Effector memory CD4-positive, alpha-beta T cell (primary cell): ENCODE data around the gene KRTAP16-1.

Experiments
- DNase-seq, 3 donors: peaks; one replicate each; pipeline ENCODE4 v3.0.0-alpha.2; 2020
- H3K27ac ChIP-seq: 2 replicates; pipeline ENCODE4 v1.7.0; 2013; ENCODE audit warnings: mild to moderate bottlenecking, low read length, moderate library complexity; ENCODE audit not compliant: insufficient read depth, poor library complexity, severe bottlenecking
- H3K27me3 ChIP-seq: replicated peaks from 2 replicates; pipeline ENCODE4 v1.7.0; 2013; ENCODE audit warnings: mild to moderate bottlenecking, low read length; ENCODE audit not compliant: insufficient read depth, control insufficient read depth, poor library complexity, severe bottlenecking
- H3K36me3 ChIP-seq: 2 replicates; pipeline ENCODE4 v1.7.0; 2013; ENCODE audit warnings: mild to moderate bottlenecking, low read length, moderate library complexity; ENCODE audit not compliant: control insufficient read depth, insufficient read depth
- H3K4me1 ChIP-seq: 2 replicates; pipeline ENCODE4 v1.7.0; 2013; ENCODE audit warnings: low read length, mild to moderate bottlenecking; ENCODE audit not compliant: control insufficient read depth, insufficient read depth, poor library complexity, severe bottlenecking
- H3K4me3 ChIP-seq: 2 replicates; pipeline ENCODE4 v1.7.0; 2013; ENCODE audit warnings: low read length, low read depth, mild to moderate bottlenecking; ENCODE audit not compliant: insufficient read depth, poor library complexity, severe bottlenecking
- H3K9me3 ChIP-seq: 2 replicates; pipeline ENCODE4 v1.7.0; 2013; ENCODE audit warnings: mild to moderate bottlenecking, low read length, moderate library complexity; ENCODE audit not compliant: control insufficient read depth

KRTAP16-1 gene

DNA sequence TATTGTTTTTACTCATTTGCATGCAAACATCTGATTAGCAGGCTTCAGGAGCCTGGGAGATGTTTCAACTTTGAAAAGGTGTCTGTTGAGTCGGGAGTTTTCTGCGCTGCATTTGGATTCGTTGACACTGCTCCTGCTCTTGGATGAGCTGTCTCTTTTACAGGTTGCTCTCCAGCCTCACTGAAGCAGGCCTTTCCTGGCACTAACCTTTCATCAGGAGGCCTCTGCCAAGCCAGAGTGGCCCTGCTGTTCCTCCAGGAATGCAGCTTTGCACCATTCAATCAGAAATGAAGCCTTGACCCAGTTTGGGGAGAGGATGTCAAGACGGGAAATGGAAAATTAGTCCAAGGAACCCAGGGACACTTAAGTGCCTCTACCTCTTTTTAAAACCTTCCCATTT is 6.1 kb downstream of the KRTAP16-1 start:
- no peak for DNase-seq

DNA sequence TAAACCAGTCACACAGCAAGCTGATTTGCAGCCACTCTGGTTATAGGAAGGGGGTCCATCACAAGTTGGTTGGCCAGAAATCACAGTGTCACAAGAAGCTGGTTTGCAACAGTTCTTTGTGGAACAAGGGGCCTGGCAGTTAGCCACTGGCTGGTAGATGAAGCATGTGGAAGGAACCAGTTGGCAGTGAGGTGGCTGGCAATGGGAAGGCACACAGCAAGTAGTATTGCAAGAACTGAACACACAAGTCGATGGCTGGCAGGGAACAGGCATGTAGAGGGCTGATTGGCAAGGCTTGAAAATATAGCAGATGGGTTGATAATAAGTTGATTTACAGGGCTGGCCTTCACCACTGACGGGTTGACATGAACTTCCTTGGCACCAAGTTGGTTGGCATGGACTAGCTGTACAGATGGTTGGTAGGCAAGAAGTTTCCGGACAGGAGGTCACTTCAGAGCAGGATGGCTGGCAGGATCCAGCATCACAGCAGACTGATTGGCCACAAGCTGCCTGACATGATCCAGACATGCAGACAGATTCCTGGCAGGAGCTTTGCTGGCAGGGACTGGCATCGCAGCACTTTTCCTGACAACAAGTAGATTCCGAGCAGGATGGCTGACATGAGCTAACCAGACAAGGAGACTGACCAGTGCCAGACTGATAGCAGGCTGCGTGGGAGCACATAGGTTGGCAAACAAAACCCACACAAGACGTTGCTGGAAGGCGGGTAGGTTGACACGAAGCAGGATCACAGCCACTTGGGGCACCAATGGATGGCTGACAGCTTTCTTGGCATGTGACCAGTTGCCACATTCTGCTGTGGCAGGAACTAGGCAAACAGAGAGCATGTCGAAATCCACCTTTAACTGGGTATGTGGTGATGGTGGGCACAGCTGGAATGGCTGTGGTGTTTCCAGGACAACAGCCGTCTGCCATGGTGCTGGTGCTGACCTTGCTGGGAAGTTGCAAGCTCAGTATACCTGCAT is 6.9 kb downstream of the KRTAP16-1 start, which contains the start of gene KRTAP29-1:
Gene KRTAP29-1 (minus strand): TSS at position 936 of the 986 bp plus-strand sequence. CDS start 0 bp downstream, at position 936.
- no peaks in the 10 kb centered on the region for H3K27me3 ChIP-seq

More for the DNA sequence above, 6.1 kb downstream of the KRTAP16-1 start:
- H3K4me3 ChIP-seq: no peak overlapping the region
- H3K36me3 ChIP-seq: no peaks in the 10 kb centered on the region
- no peaks in the 10 kb centered on the region for H3K9me3 ChIP-seq
- H3K4me1 ChIP-seq: peaks cover 20% of the 10 kb centered on the region
- no peaks in the 10 kb centered on the region for H3K27me3 ChIP-seq
- H3K27ac ChIP-seq: no peak overlapping the region

DNA sequence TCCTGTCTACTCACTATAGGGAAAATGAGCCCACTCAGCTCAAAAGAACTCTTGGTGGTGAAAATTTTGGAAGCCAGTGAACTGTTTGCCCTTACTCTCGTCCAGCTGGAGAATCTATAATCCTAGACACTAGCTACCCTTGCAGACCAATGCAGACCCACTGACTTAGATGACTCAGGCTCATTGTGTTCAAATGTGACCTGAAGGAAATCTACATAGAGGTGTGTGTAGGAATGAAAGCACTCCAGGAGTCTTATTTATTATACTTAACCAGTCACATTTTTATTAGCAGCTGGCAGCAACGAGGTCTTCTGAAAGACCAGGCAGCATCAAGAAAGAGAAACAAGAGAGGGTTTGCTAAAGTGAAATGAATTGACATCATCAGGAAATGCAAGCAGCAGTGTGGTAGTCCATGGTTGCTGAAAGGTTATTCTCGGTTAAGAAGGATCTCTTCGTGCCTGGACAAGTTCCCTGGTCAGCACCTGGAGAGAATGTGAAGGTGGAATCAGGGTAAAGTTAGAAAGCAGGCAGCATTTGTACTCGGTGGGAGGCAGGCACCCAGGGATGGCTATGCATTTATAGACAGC is 7.8 kb downstream of the KRTAP16-1 start:
- Histone ChIP-seq H3K4me3 (no peak overlapping the region), H3K9me3 (no peaks in the 10 kb centered on the region), H3K4me1 (peaks cover 3% of the 10 kb centered on the region), H3K36me3 (no peaks in the 10 kb centered on the region), H3K27ac (no peak overlapping the region), H3K27me3 (no peaks in the 10 kb centered on the region)
- DNase-seq: no peak

More for the DNA sequence above, 6.9 kb downstream of the KRTAP16-1 start, which contains the start of gene KRTAP29-1:
- DNase-seq: no peak
- peaks cover 12% of the 10 kb centered on the region for H3K4me1 ChIP-seq
- no peak within 1 kb of the TSS for H3K4me3 ChIP-seq
- no peaks in the 10 kb centered on the region for H3K9me3 ChIP-seq
- H3K27ac ChIP-seq: no peak within 1 kb of the TSS
- no peaks in the 10 kb centered on the region for H3K36me3 ChIP-seq

DNA sequence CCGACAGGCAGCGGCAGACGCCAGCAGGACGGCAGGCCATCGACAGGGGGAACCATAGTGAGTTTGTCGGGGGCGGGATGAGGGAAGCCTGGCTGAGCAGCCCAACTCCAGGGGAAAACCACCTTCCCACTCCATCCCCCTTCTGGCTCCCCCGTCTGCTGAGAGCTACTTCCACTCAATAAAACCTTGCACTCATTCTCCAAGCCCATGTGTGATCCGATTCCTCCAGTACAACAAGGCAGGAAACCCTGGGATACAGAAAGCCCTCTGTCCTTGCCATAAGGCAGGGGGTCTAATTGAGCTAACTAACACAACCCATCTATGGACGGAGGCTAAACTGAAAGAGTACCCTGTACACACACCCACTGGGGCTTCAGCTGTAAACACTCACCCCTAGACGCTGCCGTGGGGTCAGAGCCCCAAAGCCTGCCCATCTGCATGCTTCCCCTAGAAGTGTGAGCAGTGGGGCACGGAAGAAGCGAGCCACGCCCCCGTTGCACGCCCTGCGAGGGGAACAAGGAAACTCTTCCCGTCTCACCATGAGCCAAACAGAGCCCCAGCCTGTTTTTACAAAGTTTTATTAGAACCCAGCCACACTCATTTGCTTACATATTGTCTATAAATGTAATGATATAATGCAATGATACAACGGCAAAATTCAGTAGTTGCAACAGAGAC is 10.5 kb downstream of the KRTAP16-1 start:
- no peak overlapping the region for H3K27ac ChIP-seq
- no peaks in the 10 kb centered on the region for H3K4me1 ChIP-seq
- no peak overlapping the region for H3K4me3 ChIP-seq
- no peaks in the 10 kb centered on the region for H3K27me3 ChIP-seq
- H3K9me3 ChIP-seq: no peaks in the 10 kb centered on the region
- H3K36me3 ChIP-seq: no peaks in the 10 kb centered on the region
- no peak for DNase-seq

DNA sequence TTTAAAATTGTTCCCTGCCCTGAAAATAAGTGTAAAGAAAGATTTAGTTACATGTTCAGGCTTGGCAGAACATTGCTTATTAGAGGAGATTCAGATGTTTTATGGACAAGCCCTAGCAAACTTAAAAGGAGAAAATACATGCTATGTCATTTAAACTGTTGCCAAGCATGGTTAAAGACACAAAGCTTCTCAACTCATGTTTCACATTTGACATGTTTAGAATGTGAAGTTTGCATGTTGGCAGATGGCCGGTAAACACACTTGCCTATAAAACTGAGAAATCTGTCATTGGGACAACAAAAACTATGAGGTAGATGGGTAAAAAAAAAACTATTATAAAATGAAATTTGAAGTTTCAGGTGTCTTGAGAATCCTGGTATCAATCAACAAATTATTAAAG is 12.3 kb downstream of the KRTAP16-1 start:
- Histone ChIP-seq H3K4me1 (no peaks in the 10 kb centered on the region), H3K4me3 (no peak overlapping the region), H3K9me3 (no peaks in the 10 kb centered on the region), H3K36me3 (no peaks in the 10 kb centered on the region), H3K27ac (no peak overlapping the region), H3K27me3 (no peaks in the 10 kb centered on the region)
- DNase-seq: no peak

DNA sequence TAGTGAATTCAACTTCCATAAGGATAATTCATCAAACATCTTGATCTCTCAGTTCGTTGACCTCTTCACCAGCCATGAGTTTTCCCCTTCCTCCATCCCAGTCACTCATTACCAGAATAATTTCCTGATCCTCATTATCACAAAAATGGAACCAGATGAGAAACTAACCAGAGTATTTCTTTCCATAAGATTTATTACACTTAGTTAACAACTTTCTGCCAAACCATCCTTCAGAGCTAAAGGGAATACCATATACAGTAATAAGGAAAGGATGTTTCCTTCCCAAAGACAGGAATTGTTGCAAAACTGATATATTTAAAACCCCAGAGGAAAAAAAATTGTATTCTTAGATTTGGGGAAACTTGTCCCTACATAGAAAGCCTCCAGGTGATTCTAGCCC is 15.1 kb downstream of the KRTAP16-1 start:
- H3K9me3 ChIP-seq: no peaks in the 10 kb centered on the region
- no peaks in the 10 kb centered on the region for H3K27me3 ChIP-seq
- H3K36me3 ChIP-seq: no peaks in the 10 kb centered on the region
- H3K4me1 ChIP-seq: no peaks in the 10 kb centered on the region
- no peak for DNase-seq
- H3K4me3 ChIP-seq: no peak overlapping the region
- no peak overlapping the region for H3K27ac ChIP-seq

DNA sequence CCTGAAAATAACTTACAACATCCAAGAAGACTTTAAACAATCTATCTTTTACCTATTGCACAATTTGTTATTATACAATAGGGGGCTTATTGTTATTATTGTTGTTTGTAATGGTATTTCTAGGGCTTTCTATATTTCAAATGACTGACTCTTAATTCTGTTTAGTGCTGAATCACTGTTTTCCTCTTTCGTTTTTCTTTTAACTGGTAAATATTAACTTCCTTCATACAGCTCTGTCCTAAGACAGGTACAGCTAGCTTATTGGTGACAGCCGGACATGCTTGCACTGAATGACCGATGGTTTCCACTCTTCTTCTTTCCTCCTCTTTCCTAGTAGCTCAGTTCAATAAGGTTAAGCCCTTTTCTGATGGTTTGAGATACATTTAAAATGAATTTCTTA is 22.1 kb downstream of the KRTAP16-1 start:
- H3K36me3 ChIP-seq: no peaks in the 10 kb centered on the region
- H3K27me3 ChIP-seq: no peaks in the 10 kb centered on the region
- no peak overlapping the region for H3K27ac ChIP-seq
- H3K4me3 ChIP-seq: no peak overlapping the region
- peaks cover 6% of the 10 kb centered on the region for H3K4me1 ChIP-seq
- H3K9me3 ChIP-seq: no peaks in the 10 kb centered on the region
- DNase-seq: no peak

DNA sequence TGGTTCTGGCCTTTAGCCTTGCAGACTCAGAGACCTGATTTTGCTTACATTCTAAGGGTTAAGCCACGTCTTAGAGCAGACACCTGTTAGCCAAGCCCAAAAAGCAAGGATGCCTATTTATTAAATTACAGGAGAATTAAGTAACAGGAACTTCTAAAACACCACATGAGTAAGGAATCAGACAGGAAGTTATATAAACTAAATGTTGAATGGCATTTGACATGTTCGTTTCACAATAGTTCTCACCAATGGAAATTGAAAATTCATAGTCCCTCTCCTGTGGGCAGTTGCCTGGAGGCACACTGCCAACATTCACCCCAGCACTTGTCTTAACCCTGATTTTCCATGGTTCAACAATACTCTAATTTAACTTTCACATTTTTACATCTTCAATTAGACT is 24.6 kb downstream of the KRTAP16-1 start:
- Histone ChIP-seq H3K27me3 (no peaks in the 10 kb centered on the region), H3K4me3 (no peak overlapping the region), H3K9me3 (no peaks in the 10 kb centered on the region), H3K36me3 (no peaks in the 10 kb centered on the region), H3K27ac (no peak overlapping the region), H3K4me1 (peaks cover 6% of the 10 kb centered on the region)
- no peak for DNase-seq

DNA sequence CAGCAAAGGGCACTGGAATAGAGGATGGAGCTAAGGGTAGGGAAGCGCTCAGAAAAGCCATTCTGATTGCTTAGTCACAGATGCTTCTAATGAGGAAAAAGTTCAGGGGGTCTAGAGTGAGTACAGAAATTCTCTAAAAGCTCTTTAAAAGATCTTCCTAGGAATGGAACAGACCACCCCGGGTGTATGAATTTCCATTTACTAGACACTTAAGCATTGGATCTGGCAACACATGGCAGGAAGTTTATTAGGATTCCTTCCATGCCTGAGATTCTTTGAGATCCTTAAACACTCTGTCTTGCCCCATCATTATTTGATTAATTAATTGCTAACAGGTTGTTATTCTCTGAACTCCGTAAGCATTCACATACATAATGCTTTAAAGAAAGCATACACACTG is 25.1 kb downstream of the KRTAP16-1 start:
- no peaks in the 10 kb centered on the region for H3K36me3 ChIP-seq
- H3K9me3 ChIP-seq: no peaks in the 10 kb centered on the region
- H3K4me3 ChIP-seq: no peak overlapping the region
- no peak for DNase-seq
- H3K27me3 ChIP-seq: no peaks in the 10 kb centered on the region
- no peak overlapping the region for H3K27ac ChIP-seq
- H3K4me1 ChIP-seq: peaks cover 6% of the 10 kb centered on the region
